CD14-positive monocyte (primary cell): ENCODE results near the gene SLC24A4. TPM values are rescaled to one million over a fixed set of nuclear protein-coding genes. Genes with fewer than 3 reads are reported as not detected.

Source experiments
- DNase-seq, 3 donors: peaks; one replicate each; pipeline ENCODE4 v3.0.0-alpha.2; 2011 to 2022
- H2AFZ ChIP-seq: 2 replicates; pipeline ENCODE4 v1.6.0; 2012; ENCODE audit warnings: mild to moderate bottlenecking, low read depth, low read length, inconsistent platforms; ENCODE audit not compliant: insufficient read depth, poor library complexity, severe bottlenecking
- H3K27ac ChIP-seq, 2 donors: 1 replicate in 1 of 2; 2 replicates in 1 of 2; pipeline ENCODE4 v1.5.1; 2012 to 2013; ENCODE audit warnings: low read length in 2 of 2, control low read depth in 1 of 2, inconsistent platforms in 1 of 2, low read depth in 1 of 2, mild to moderate bottlenecking in 1 of 2
- H3K27me3 ChIP-seq, 2 donors: one replicate each; pipeline versions ENCODE4 v1.6.0 to v1.6.1; 2011 to 2013; ENCODE audit warnings: low read length in 2 of 2; ENCODE audit not compliant: control insufficient read depth in 2 of 2, insufficient read depth in 2 of 2
- H3K36me3 ChIP-seq, 2 donors: replicated peaks in 1 of 2; 1 replicate in 1 of 2; 2 replicates in 1 of 2; pipeline versions ENCODE4 v1.5.1 to v1.6.1; 2012 to 2013; ENCODE audit warnings: low read length in 2 of 2, control low read depth in 1 of 2, inconsistent platforms in 1 of 2, mild to moderate bottlenecking in 1 of 2; ENCODE audit not compliant: insufficient read depth in 2 of 2, control insufficient read depth in 1 of 2
- H3K4me1 ChIP-seq, 2 donors: 1 replicate in 1 of 2; 2 replicates in 1 of 2; pipeline versions ENCODE4 v1.5.1 to v1.6.1; 2012 to 2013; ENCODE audit warnings: low read length in 2 of 2, control low read depth in 1 of 2, inconsistent platforms in 1 of 2, mild to moderate bottlenecking in 1 of 2, moderate library complexity in 1 of 2; ENCODE audit not compliant: insufficient read depth in 2 of 2, control insufficient read depth in 1 of 2
- H3K4me2 ChIP-seq: replicated peaks from 2 replicates; pipeline ENCODE3; 2012; ENCODE audit warnings: low read length, moderate library complexity, mild to moderate bottlenecking; ENCODE audit not compliant: poor library complexity, severe bottlenecking; ENCODE audit errors: extremely low read depth
- H3K4me3 ChIP-seq, 3 experiments: fragments of 200-600 bp in 1 of 3; sonication (generic) in 1 of 3; replicated peaks in 1 of 3; 1 replicate in 2 of 3; 2 replicates in 1 of 3; pipeline ENCODE4 v1.5.1; 2011 to 2013; ENCODE audit warnings: low read length in 3 of 3, mild to moderate bottlenecking in 3 of 3, control low read depth in 2 of 3, low read depth in 2 of 3, inconsistent platforms in 1 of 3, moderate library complexity in 1 of 3
- H3K79me2 ChIP-seq: 2 replicates; pipeline ENCODE4 v1.6.0; 2012; ENCODE audit warnings: mild to moderate bottlenecking, control low read depth, inconsistent platforms, low read length, moderate library complexity; ENCODE audit not compliant: insufficient read depth
- H3K9ac ChIP-seq: 2 replicates; pipeline ENCODE4 v1.6.0; 2017; ENCODE audit warnings: low read length, mild to moderate bottlenecking; ENCODE audit not compliant: insufficient read depth, poor library complexity, severe bottlenecking
- H3K9me3 ChIP-seq, 2 donors: replicated peaks in 1 of 2; 1 replicate in 1 of 2; 2 replicates in 1 of 2; pipeline versions ENCODE4 v1.5.1 to v1.6.1; 2012 to 2013; ENCODE audit warnings: low read length in 2 of 2, control low read depth in 1 of 2; ENCODE audit not compliant: control insufficient read depth in 1 of 2, insufficient read depth in 1 of 2
- H4K20me1 ChIP-seq: 2 replicates; pipeline ENCODE4 v1.6.0; 2012; ENCODE audit warnings: mild to moderate bottlenecking, low read length, control low read depth, moderate library complexity; ENCODE audit not compliant: insufficient read depth
- H3K27ac Mint-ChIP-seq, 7 donors: one replicate each; pipeline ENCODE4 v1.8.0; 2020; ENCODE audit warnings: mild to moderate bottlenecking in 7 of 7, mixed read lengths in 7 of 7, moderate library complexity in 6 of 7, inconsistent platforms in 2 of 7
- H3K27me3 Mint-ChIP-seq, 3 donors: one replicate each; pipeline ENCODE4 v1.8.0; 2021 to 2022; ENCODE audit warnings: low read depth in 3 of 3, mild to moderate bottlenecking in 3 of 3, mixed read lengths in 3 of 3, moderate library complexity in 3 of 3, inconsistent platforms in 1 of 3
- H3K36me3 Mint-ChIP-seq, 2 donors: one replicate each; pipeline ENCODE4 v1.8.0; 2020; ENCODE audit warnings: mixed read lengths in 2 of 2, inconsistent platforms in 1 of 2, mild to moderate bottlenecking in 1 of 2
- H3K4me1 Mint-ChIP-seq: one replicate; pipeline ENCODE4 v1.8.0; 2020; ENCODE audit warnings: mild to moderate bottlenecking, mixed read lengths
- H3K4me3 Mint-ChIP-seq, 2 donors: one replicate each; pipeline ENCODE4 v1.8.0; 2020; ENCODE audit warnings: mild to moderate bottlenecking in 2 of 2, mixed read lengths in 2 of 2, moderate library complexity in 1 of 2
- H3K9me3 Mint-ChIP-seq, 7 donors: one replicate each; pipeline ENCODE4 v1.8.0; 2020 to 2022; ENCODE audit warnings: mixed read lengths in 7 of 7, mild to moderate bottlenecking in 6 of 7, moderate library complexity in 6 of 7, inconsistent platforms in 2 of 7
- CTCF ChIP-seq: fragments of 200-600 bp; IDR thresholded peaks from one replicate; pipeline ENCODE4 v1.8.0; 2022; ENCODE audit warnings: antibody characterized with exemption, mild to moderate bottlenecking
- WGBS: methylation state at CpG from one replicate; pipeline ENCODE4 v1.1.5; 2013; ENCODE audit warnings: missing lambda C conversion rate; ENCODE audit not compliant: insufficient coverage; 5-methylcytosine and 5-hydroxymethylcytosine counted together
- intact Hi-C, 2 donors: fragments of 100-400 bp; cut with micrococcal nuclease; formaldehyde crosslinking; loops; one replicate each; pipeline versions ENCODE4 v1.15.0 to v1.15.1; 2023
- polyA plus RNA-seq, 3 donors: library from polyadenylated mRNA; depleted of rRNA in 1 of 3; unstranded in 2 of 3; stranded (reverse) in 1 of 3; fragments of 300-500 nt in 2 of 3; fragments of >200 nt in 1 of 3; fragmentation: Illumina TruSeq in 2 of 3; gene quantifications; 1 replicate in 2 of 3; 2 replicates in 1 of 3; pipeline ENCODE4 v1.2.3, GENCODE V29; 2012 to 2021

The SLC24A4 gene
- polyA plus RNA-seq, 3 donors: 20.0 to 41.9 (median 26.5) TPM

DNA sequence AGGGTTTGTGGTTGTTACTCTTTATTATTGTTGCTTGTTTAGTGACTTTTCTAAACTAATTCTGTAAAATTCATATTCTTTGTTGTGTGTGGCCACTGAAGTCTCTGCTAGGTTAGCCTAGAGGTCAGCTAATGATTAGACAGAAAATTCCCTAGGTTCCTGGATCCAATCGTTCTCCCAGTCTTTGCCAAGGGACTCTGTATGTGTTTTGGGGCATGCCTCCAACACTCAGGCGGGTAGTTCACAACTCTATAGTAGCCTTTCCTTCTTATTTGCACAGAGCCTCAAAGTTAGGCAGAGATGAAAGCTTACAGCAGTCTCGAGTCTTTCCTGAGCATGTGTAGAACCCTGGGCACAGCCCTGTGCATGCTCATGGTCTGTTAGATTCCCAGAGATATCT lies 157.9 kb downstream of the SLC24A4 start:
- Histone ChIP-seq H3K4me1 (peaks cover 27 to 75% of the 10 kb centered on the region in 2 donors), H3K4me2 (no peak overlapping the region), H3K4me3 (no peak overlapping the region), H3K27me3 (no peaks in the 10 kb centered on the region), H3K9me3 (no peaks in the 10 kb centered on the region), H3K36me3 (peaks cover 21 to 47% of the 10 kb centered on the region in 2 donors), H2AFZ (no peak overlapping the region), H4K20me1 (peaks cover 18% of the 10 kb centered on the region), H3K9ac (no peak overlapping the region), H3K79me2 (peaks cover 100% of the 10 kb centered on the region), H3K27ac (peak overlapping the region in 1 of 2 donors; percentile 43)
- 86% methylated on average over 2 of the region's 3 CpGs for WGBS
- H3K27ac Mint-ChIP-seq: peak overlapping the region in 5 of 7 donors; percentile 57 to 89 (median 73)
- peaks cover 67% of the 10 kb centered on the region for H3K4me1 Mint-ChIP-seq
- peaks cover 51 to 73% of the 10 kb centered on the region in 2 donors for H3K36me3 Mint-ChIP-seq
- peaks cover 0 to 9% (median 0%) of the 10 kb centered on the region in 7 donors for H3K9me3 Mint-ChIP-seq
- intact Hi-C loops: no loop called here
- no peak overlapping the region for H3K4me3 Mint-ChIP-seq
- H3K27me3 Mint-ChIP-seq: peaks cover 0 to 3% (median 0%) of the 10 kb centered on the region in 3 donors
- DNase-seq: no peak
- TF ChIP-seq CTCF: no peak

GRCh38 chr14:92481386-92481785 lies 158.4 kb downstream of the SLC24A4 start:
- TF ChIP-seq CTCF: no peak
- H3K27ac Mint-ChIP-seq: peak overlapping the region in 2 of 7 donors; percentile 57 to 73
- no peak overlapping the region for H3K4me3 Mint-ChIP-seq
- Histone ChIP-seq H3K9me3 (no peaks in the 10 kb centered on the region), H2AFZ (no peak overlapping the region), H3K4me3 (no peak overlapping the region), H3K79me2 (peaks cover 100% of the 10 kb centered on the region), H3K9ac (no peak overlapping the region), H4K20me1 (peaks cover 18% of the 10 kb centered on the region), H3K4me1 (peaks cover 26 to 75% of the 10 kb centered on the region in 2 donors), H3K27me3 (no peaks in the 10 kb centered on the region), H3K27ac (peak overlapping the region in 1 of 2 donors; percentile 43), H3K36me3 (peaks cover 26 to 52% of the 10 kb centered on the region in 2 donors), H3K4me2 (no peak overlapping the region)
- 33% methylated on average over 1 of the region's 1 CpG for WGBS
- intact Hi-C loops: no loop called here
- H3K27me3 Mint-ChIP-seq: peaks cover 0 to 3% (median 0%) of the 10 kb centered on the region in 3 donors
- peaks cover 0 to 9% (median 0%) of the 10 kb centered on the region in 7 donors for H3K9me3 Mint-ChIP-seq
- H3K36me3 Mint-ChIP-seq: peaks cover 56 to 78% of the 10 kb centered on the region in 2 donors
- no peak for DNase-seq
- H3K4me1 Mint-ChIP-seq: peaks cover 67% of the 10 kb centered on the region
